GM21423 (cell line): ENCODE data around the gene CDK9.
"Not testable (repeated sequence)": the region's sequence is repeated elsewhere in the genome, so short reads cannot be mapped to it uniquely, and the experiment has no call there.

Experiments
- ATAC-seq: cut with Tn5 transposase; IDR thresholded peaks from one replicate; pipeline ENCODE4 v1.9.1; 2021; ENCODE audit warnings: mild to moderate bottlenecking, moderate library complexity; ENCODE audit not compliant: unreplicated experiment

CDK9 gene

GRCh38 chr9:127785933-127786772, at the start of gene CDK9:
TSS of gene CDK9 (plus strand) at chr9:127786034. CDS start at chr9:127786149, 115 bp downstream.
- ATAC-seq = peak; percentile 50

GRCh38 chr9:127738666-127739065, 47.2 kb upstream of the CDK9 start:
- no peak for ATAC-seq

GRCh38 chr9:127739614-127740330, 46.1 kb upstream of the CDK9 start:
- ATAC-seq = no peak

- ATAC-seq = no peak
Observed at GRCh38 chr9:127741831-127742434, 43.9 kb upstream of the CDK9 start.

DNA sequence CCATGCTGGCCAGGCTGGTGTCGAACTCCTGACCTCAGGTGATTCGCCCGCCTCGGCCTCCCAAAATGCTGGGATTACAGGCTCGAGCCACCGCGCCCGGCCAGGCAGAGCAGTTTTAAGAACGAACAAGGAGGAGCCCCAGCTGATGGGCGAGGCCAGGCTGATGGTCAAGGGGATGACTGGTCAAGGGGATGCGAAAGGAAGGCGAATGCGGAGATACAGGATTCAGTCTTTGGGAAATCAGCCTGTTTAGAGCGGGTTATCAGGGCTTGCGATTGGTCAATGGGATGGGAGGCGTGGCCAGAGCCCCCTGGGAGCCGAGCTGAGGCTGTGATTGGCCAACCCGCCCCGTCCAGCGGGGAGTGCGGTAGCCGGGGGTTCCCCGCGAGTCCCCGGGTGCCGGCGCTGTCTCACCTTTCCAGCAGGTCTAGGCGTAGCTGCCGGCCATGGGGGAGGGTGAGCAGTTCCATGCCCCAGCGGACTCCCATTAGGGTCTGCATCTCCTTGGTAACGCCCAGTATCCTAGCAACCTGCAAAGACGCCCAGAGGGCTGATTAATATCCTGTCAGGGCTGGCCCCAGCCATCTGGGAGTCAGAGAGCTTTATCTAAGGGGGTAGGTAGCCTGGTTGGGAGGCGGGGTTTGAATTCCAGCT, 43.3 kb upstream of the CDK9 start:
- no peak for ATAC-seq

GRCh38 chr9:127744398-127745110, 41.3 kb upstream of the CDK9 start:
- ATAC-seq = no peak

- no peak for ATAC-seq
Observed at GRCh38 chr9:127746959-127747569, 38.8 kb upstream of the CDK9 start.

DNA sequence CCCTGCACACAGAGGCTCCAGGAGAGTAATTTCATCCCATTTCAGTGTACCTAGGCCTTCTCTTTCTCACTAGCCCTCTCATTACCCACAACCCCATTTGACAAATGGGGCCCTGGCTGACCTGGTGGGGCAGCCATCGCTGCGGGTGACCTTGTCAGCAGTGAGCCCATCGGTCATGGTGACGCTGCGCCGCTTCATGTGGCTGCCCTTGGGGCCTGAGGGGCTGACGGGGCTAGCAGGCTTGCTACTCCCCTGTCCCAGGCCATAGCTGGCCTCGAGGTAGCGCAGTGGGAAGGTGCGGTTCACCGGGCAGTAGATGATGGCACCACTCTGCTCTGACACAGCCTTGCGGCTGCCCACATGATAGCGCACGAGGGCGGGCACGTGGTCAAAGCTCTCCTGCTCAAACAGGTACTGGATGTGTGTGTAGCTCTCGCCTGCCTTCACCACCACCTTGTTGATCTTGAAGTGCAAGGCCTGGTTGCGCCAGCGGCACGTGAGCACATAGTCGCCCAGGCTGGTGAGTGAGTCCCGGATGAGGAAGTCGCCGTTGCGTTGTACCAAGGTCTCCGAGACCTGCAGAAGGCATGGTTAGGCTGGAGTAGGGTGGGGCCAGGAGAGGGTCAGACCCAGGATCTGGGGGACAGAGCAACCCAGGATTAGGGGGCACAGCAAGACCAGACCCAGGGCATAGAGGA, 36.6 kb upstream of the CDK9 start:
- ATAC-seq = no peak

DNA sequence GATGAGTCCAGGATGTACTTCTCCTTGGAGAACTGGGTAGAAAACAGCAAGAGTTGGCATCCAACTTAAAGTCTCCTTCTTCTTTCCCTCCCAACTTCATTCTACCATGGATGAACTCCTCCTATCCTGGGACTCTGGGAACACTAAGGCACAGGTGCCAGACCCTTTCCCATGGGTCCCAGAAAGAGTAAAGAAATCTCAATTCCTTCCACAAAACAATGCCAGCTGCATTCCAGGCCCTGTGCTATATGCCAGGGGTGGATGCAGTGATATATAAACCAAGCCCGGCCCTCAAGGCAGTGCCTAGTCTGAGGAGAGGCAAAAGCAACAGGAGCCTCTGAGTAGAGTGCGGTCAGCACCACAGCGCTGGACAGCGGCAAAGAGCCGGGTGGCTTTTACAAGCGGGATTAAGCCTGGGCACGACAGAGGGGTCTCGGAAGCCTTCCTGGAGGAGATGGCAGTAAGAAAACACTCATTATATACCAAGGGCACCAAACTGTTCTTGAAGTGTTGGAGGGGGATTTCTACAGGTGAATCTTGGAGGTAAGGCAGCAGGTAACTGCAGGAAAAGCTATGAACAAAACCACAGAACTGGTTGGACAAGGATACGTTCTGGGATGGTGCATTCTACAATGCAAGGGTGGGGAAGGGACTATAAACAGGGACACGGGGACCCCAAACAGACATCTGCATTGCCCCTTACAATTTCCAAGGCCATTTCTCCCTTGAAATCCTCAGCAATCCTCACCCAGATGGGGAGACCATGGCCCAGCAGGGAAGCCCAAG, 34.4 kb upstream of the CDK9 start:
- ATAC-seq = no peak

GRCh38 chr9:127753148-127753547, 32.7 kb upstream of the CDK9 start:
- no peak for ATAC-seq

DNA sequence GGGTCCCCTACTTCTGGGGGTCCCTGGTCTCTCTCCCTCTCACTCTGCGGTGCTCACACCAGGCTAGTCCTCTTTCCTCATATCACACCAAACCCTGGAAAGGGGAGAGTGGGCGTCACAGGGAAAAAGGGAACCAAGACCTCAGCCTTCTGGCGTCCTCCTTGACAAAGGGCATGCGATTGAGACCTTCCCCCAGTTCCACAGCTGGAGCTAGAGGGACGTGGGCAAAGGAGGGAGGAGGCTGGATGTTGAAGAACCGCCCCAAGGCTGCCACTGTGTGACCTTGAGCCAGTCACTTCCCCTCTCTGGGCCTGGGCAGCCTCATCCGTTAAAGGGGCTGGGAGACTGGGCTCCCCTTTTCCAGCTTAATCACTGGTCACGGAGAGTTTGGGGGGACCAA, 32.2 kb upstream of the CDK9 start:
- ATAC-seq = no peak

DNA sequence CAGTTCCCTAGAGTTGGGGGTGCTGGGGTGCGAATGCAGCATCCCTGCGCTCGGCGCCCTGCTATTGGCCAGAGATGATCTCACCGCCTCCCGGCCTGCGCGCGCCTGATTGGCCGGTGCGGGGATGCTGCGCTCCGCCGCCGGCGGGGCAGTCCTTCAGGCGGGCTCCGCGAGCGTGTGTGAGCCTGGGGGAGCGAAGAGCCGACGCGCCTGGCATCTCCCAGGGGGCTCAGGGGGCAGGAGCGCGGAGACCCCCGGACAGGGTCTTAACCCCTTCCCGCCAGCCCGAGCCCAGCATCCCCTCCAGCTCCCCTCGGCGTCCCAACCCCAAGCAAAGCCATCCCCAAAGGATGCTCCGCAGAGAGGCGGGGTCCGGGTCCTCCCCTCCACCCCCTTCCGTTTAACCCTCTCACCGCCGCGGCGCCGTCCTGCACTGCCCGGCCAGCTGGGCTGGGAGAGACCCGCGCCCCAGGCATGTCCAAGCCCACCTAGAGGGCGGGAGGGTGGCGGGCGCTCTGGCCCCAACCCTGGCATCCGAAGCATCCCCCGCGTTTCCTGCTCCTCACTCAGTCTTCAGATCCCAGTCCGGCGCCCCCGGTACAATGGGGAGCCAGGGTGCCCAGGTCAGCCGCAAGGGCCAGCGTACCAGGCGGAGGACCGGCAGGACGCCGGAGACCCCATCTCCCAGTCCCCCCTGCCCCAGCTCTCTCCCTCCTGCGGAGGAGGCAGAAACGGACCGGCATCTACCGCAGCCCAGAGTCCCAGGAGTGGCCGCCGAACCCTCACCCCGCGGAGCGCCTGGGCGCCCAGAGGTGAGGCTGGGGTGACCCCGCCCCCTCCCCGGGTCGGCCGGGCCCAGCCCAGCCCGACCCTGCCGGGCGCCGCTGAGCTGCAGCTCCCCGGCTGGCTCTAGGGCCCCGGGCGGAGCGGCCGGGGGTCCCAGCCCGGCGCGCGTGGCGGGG, 31.5 kb upstream of the CDK9 start:
- ATAC-seq = no peak

- no peak for ATAC-seq
Observed at GRCh38 chr9:127755061-127756060, 30.5 kb upstream of the CDK9 start.

- ATAC-seq = no peak
Observed at GRCh38 chr9:127756233-127756632, 29.6 kb upstream of the CDK9 start.

GRCh38 chr9:127756776-127757175, 29.1 kb upstream of the CDK9 start:
- ATAC-seq = not testable (repeated sequence)

DNA sequence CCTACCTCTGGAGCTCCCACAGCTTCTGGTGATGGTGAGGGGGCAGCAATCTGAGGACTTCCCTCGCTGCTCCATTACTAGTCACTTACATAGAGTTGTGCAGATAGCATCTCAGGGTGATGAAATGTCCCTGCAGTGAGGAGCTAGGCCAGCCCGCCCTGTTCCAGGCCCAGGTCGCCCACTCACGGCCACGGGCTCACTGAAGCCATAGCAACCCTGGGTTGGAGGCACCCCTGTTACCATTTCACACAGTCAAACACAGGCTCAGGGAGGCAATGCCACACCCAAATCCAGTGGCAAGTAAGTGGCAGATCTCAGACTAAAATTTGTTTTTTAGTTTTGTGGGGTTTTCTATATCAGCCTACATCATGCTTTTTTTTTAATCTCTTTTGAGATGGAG, 27.0 kb upstream of the CDK9 start:
- no peak for ATAC-seq
